SK-N-SH (cell line): ENCODE results near the gene MAPK6. TPM values are rescaled to one million over a fixed set of nuclear protein-coding genes. Genes with fewer than 3 reads are reported as not detected.

Source experiments
- CTCF ChIA-PET: fragments of 300-600, 350-600 bp; formaldehyde crosslinking; extraction: SDS; loops from one replicate; lab custom pipeline; 2021; lab: Yijun Ruan, JAX
- POLR2A ChIA-PET: fragments of 350-600 bp; sonication (Branson Sonifier 250); formaldehyde crosslinking; extraction: SDS; loops from one replicate; lab custom pipeline; 2020; ENCODE audit warnings: antibody characterized with exemption, inconsistent platforms; lab: Yijun Ruan, JAX
- DNase-seq: peaks from one replicate; pipeline ENCODE4 v3.0.0; 2012
- H2AFZ ChIP-seq: fragments of 200-600 bp; sonication (generic); 2 replicates; pipeline ENCODE4 v1.8.1; 2016; ENCODE audit warnings: antibody characterized with exemption, mild to moderate bottlenecking, low read depth
- H3F3A ChIP-seq: fragments of 200-600 bp; sonication (generic); replicated peaks from 2 replicates; pipeline ENCODE3; 2016; ENCODE audit warnings: antibody characterized with exemption, mild to moderate bottlenecking; ENCODE audit not compliant: insufficient read depth
- H3K27ac ChIP-seq, 2 experiments: fragments of 200-500 bp in 1 of 2; fragments of 200-600 bp in 1 of 2; sonication (Bioruptor generic) in 1 of 2; sonication (generic), shearing (Covaris generic) in 1 of 2; 2 replicates each; pipeline versions ENCODE4 v1.5.1 to v1.6.1; 2014 to 2016; ENCODE audit warnings: low read depth in 2 of 2, inconsistent platforms in 1 of 2, low read length in 1 of 2, mild to moderate bottlenecking in 1 of 2, mixed read lengths in 1 of 2
- H3K27me3 ChIP-seq: fragments of 200-600 bp; sonication (generic), shearing (Covaris generic); 2 replicates; pipeline ENCODE4 v1.6.1; 2016; ENCODE audit warnings: mixed run types; ENCODE audit not compliant: insufficient read depth
- H3K36me3 ChIP-seq, 2 experiments: fragments of 200-500 bp in 1 of 2; fragments of 200-600 bp in 1 of 2; sonication (Bioruptor generic) in 1 of 2; sonication (generic) in 1 of 2; replicated peaks in 1 of 2; 2 replicates each; pipeline versions ENCODE3 to v1.5.1; 2014 to 2016; ENCODE audit warnings: low read length in 1 of 2, mild to moderate bottlenecking in 1 of 2; ENCODE audit not compliant: insufficient read depth in 2 of 2, control insufficient read depth in 1 of 2
- H3K4me1 ChIP-seq, 2 experiments: fragments of 200-500 bp in 1 of 2; fragments of 200-600 bp in 1 of 2; sonication (Bioruptor generic) in 1 of 2; sonication (generic), shearing (Covaris generic) in 1 of 2; 2 replicates each; pipeline versions ENCODE4 v1.5.1 to v1.6.1; 2014 to 2016; ENCODE audit warnings: low read depth in 1 of 2, low read length in 1 of 2, mixed run types in 1 of 2; ENCODE audit not compliant: insufficient read depth in 2 of 2, control insufficient read depth in 1 of 2
- H3K4me2 ChIP-seq: fragments of 200-600 bp; sonication (generic), shearing (Covaris generic); 2 replicates; pipeline ENCODE4 v1.6.1; 2017; ENCODE audit warnings: mixed run types
- H3K4me3 ChIP-seq, 2 experiments: fragments of 200-500 bp in 1 of 2; fragments of 200-600 bp in 1 of 2; sonication (Bioruptor generic) in 1 of 2; sonication (generic), shearing (Covaris generic) in 1 of 2; 2 replicates each; pipeline versions ENCODE4 v1.5.1 to v1.8.1; 2014 to 2016; ENCODE audit warnings: low read depth in 2 of 2, inconsistent platforms in 1 of 2, low read length in 1 of 2, mild to moderate bottlenecking in 1 of 2, mixed read lengths in 1 of 2, moderate library complexity in 1 of 2
- H3K79me2 ChIP-seq: fragments of 200-600 bp; sonication (generic); 2 replicates; pipeline ENCODE4 v1.8.1; 2017; ENCODE audit warnings: mild to moderate bottlenecking; ENCODE audit not compliant: insufficient read depth
- H3K9ac ChIP-seq: fragments of 200-600 bp; sonication (generic); 2 replicates; pipeline ENCODE4 v1.6.1; 2017; ENCODE audit warnings: mixed run types
- H3K9me2 ChIP-seq: fragments of 200-600 bp; sonication (generic); 2 replicates; pipeline ENCODE4 v1.6.1; 2017; ENCODE audit warnings: mixed run types
- H3K9me3 ChIP-seq: fragments of 200-600 bp; sonication (generic); 2 replicates; pipeline ENCODE4 v1.6.1; 2017; ENCODE audit warnings: mixed run types, mild to moderate bottlenecking, moderate library complexity
- H4K20me1 ChIP-seq: fragments of 200-600 bp; sonication (generic); 2 replicates; pipeline ENCODE4 v1.6.1; 2017; ENCODE audit warnings: mild to moderate bottlenecking, mixed run types; ENCODE audit not compliant: insufficient read depth
- EP300 ChIP-seq, 2 experiments: IDR thresholded peaks; 2 replicates each; pipeline versions ENCODE4 v1.4.0 to v1.6.1; 2012; ENCODE audit warnings: borderline replicate concordance in 1 of 2, low read depth in 1 of 2, low read length in 1 of 2
- FOXJ3 ChIP-seq: sonication (generic); formaldehyde crosslinking; IDR thresholded peaks from 2 replicates; pipeline ENCODE4 v1.5.1; 2020; ENCODE audit warnings: mild to moderate bottlenecking, missing genetic modification reagents
- GATA2 ChIP-seq: sonication (generic); formaldehyde crosslinking; IDR thresholded peaks from 2 replicates; pipeline ENCODE4 v1.5.0; 2020; ENCODE audit warnings: mild to moderate bottlenecking, missing genetic modification reagents
- IRF3 ChIP-seq: fragments of 150-350 bp; IDR thresholded peaks from 2 replicates; pipeline ENCODE4 v1.6.1; 2016; ENCODE audit warnings: mild to moderate bottlenecking, low read depth, low read length
- MAX ChIP-seq: IDR thresholded peaks from 2 replicates; pipeline ENCODE4 v1.4.0; 2012; ENCODE audit warnings: low read depth
- MEF2A ChIP-seq: IDR thresholded peaks from 2 replicates; pipeline ENCODE4 v1.4.0; 2012; ENCODE audit warnings: low read depth, borderline replicate concordance
- NFIC ChIP-seq: IDR thresholded peaks from 2 replicates; pipeline ENCODE4 v1.4.0; 2012; ENCODE audit warnings: borderline replicate concordance
- PBX3 ChIP-seq: IDR thresholded peaks from 2 replicates; pipeline ENCODE4; 2012
- POLR2AphosphoS5 ChIP-seq: IDR thresholded peaks from 2 replicates; pipeline ENCODE4 v1.6.1; 2012; ENCODE audit warnings: low read depth, low read length
- RAD21 ChIP-seq: IDR thresholded peaks from 2 replicates; pipeline ENCODE4 v1.6.1; 2012; ENCODE audit warnings: mild to moderate bottlenecking, low read length
- RCOR1 ChIP-seq: fragments of 150-350 bp; IDR thresholded peaks from 2 replicates; pipeline ENCODE4 v1.6.1; 2017; ENCODE audit warnings: antibody characterized with exemption, low read length
- REST ChIP-seq: IDR thresholded peaks from 2 replicates; pipeline ENCODE4 v1.6.1; 2012; ENCODE audit warnings: mild to moderate bottlenecking, low read depth, low read length, moderate library complexity
- RFX5 ChIP-seq: IDR thresholded peaks from 2 replicates; pipeline ENCODE4 v1.6.1; 2012; ENCODE audit warnings: mild to moderate bottlenecking, improper control_type of control experiment, low read length
- RXRA ChIP-seq: IDR thresholded peaks from 2 replicates; pipeline ENCODE4 v1.4.0; 2012; ENCODE audit warnings: low read depth, mild to moderate bottlenecking, borderline replicate concordance
- SIN3A ChIP-seq: IDR thresholded peaks from 2 replicates; pipeline ENCODE4 v1.6.1; 2012; ENCODE audit warnings: low read depth, mild to moderate bottlenecking, low read length, moderate library complexity, borderline replicate concordance
- SMC3 ChIP-seq: IDR thresholded peaks from 2 replicates; pipeline ENCODE4 v1.6.1; 2012; ENCODE audit warnings: low read depth, low read length, improper control_type of control experiment
- TCF12 ChIP-seq: IDR thresholded peaks from 2 replicates; pipeline ENCODE4 v1.4.0; 2012
- WGBS: methylation state at CpG from one replicate; pipeline ENCODE4 v1.1.6; 2017; ENCODE audit warnings: low lambda C conversion rate; 5-methylcytosine and 5-hydroxymethylcytosine counted together
- polyA plus RNA-seq, 3 experiments: library from polyadenylated mRNA; depleted of rRNA; stranded (reverse); fragments of >200 nt; gene quantifications; 2 replicates each; pipeline ENCODE4 v1.2.3, GENCODE V29; 2012

The MAPK6 gene
- polyA plus RNA-seq, 1 of the 3 experiments (the other 2 are of a cell fraction), result 16.9 TPM

GRCh38 chr15:51973775-51974174, 45.2 kb upstream of the MAPK6 start:
- H3K27me3 ChIP-seq, result no peaks in the 10 kb centered on the region
- H3K4me1 ChIP-seq, result peaks cover 0 to 5% of the 10 kb centered on the region in 2 experiments; a peak in 2 of 4 replicates
- no peak overlapping the region for H3K9ac ChIP-seq
- peaks cover 25% of the 10 kb centered on the region for H3F3A ChIP-seq
- no peaks in the 10 kb centered on the region for H3K9me3 ChIP-seq
- H3K4me3 ChIP-seq, result no peak overlapping the region
- DNase-seq, result no peak
- H3K79me2 ChIP-seq, result peaks cover 40% of the 10 kb centered on the region
- H3K36me3 ChIP-seq, result peaks cover 0 to 4% of the 10 kb centered on the region in 2 experiments
- H2AFZ ChIP-seq, result no peak overlapping the region
- peaks cover 11% of the 10 kb centered on the region; the same call in 1 of the 2 replicates for H4K20me1 ChIP-seq
- H3K9me2 ChIP-seq, result no peaks in the 10 kb centered on the region
- H3K4me2 ChIP-seq, result no peak overlapping the region
- no peak overlapping the region for H3K27ac ChIP-seq
- 90% methylated on average over 4 of the region's 4 CpGs for WGBS
- TF ChIP-seq RFX5 (no peak), RCOR1 (no peak), MEF2A (no peak), RAD21 (no peak), MAX (no peak), NFIC (no peak), PBX3 (no peak), RXRA (no peak), IRF3 (no peak), REST (no peak), EP300 (IDR thresholded peaks at IDR 0.05; ENCODE audit: borderline replicate concordance in 1 of 2, low read depth in 1 of 2, low read length in 1 of 2) (no peak), GATA2 (no peak), TCF12 (no peak), FOXJ3 (CRISPR knock-in tag) (no peak), SMC3 (no peak), POLR2AphosphoS5 (no peak), SIN3A (no peak)
- TF ChIP-seq, all 33 proteins: peak for 0
- ChIA-PET POLR2A (no interaction called here), CTCF (interaction anchor here (0.5 kb wide), 1 partner anchor 245 kb away, joined by 3 read pairs; no protein-coding TSS in a partner anchor)
